NCI-H1417 (cell line): Measurements from ENCODE around the gene MACROD1.
A peak's percentile ranks its signal among the peaks of the same experiment; 100 is the strongest.
"Not testable (repeated sequence)": the region's sequence is repeated elsewhere in the genome, so short reads cannot be mapped to it uniquely, and the experiment has no call there.

ENCODE experiments used
- DNase-seq, 3 experiments: peaks; one replicate each; lab custom pipeline; 2025; lab: John Stamatoyannopoulos, UW

MACROD1 gene

GRCh38 chr11:64185693-64186491 is 20.0 kb upstream of the MACROD1 start, which contains the start of gene STIP1:
Gene STIP1, plus strand, starts transcription at chr11:64186171. Its CDS starts 91 bp downstream, at chr11:64186262.
- peak; percentile 100 for DNase-seq

- peak; percentile 71 to 96 (median 95) for DNase-seq
Observed at GRCh38 chr11:64185175-64185692, 19.3 kb upstream of the MACROD1 start.

- no peak for DNase-seq
Observed at GRCh38 chr11:64183890-64184289, 18.0 kb upstream of the MACROD1 start.

- DNase-seq = peak; percentile 59 to 75 (median 70)
Observed at GRCh38 chr11:64181506-64182411, 15.8 kb upstream of the MACROD1 start.

GRCh38 chr11:64180891-64181290 is 15.0 kb upstream of the MACROD1 start:
- DNase-seq = no peak

- no peak for DNase-seq
Observed at GRCh38 chr11:64178951-64179639, 13.2 kb upstream of the MACROD1 start.

DNA sequence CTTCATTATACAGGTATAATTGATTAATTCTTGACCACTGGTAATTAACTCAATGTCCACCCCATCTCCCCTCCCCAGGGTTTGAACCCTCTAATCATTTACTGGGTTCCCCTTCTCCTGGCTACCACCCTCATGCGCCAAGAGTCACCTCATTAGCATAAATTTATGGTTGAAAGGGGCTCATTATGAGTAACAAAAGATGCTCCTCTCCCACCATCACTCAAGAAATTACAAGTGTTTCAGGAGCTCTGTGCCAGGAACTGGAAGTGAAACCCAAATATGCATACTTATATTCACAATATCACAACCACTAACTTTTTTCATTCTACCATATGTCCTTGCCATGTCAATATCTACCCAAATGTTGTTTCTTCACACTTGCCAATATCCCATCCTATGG is 12.3 kb upstream of the MACROD1 start:
- no peak for DNase-seq

GRCh38 chr11:64176751-64177150 is 10.8 kb upstream of the MACROD1 start:
- DNase-seq = no peak

GRCh38 chr11:64173616-64174355 is 7.9 kb upstream of the MACROD1 start:
- no peak for DNase-seq

DNA sequence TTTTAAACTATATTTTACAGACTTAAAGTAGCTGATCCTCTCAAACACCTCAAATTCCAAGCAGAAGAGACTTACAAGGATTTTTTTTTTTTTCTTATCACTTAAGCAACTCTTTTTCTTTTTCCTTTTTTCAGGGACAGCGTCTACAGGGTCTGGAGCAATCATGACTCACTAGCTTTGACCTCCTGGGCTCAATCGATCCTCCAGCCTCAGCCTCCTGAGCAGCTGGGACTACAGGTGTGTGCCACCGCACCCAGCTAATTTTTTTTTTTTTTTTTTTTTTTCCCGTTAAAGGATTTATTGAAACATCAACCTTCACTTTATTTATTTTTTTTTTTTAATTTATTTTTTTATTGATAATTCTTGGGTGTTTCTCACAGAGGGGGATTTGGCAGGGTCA is 4.5 kb upstream of the MACROD1 start:
- DNase-seq = no peak

DNA sequence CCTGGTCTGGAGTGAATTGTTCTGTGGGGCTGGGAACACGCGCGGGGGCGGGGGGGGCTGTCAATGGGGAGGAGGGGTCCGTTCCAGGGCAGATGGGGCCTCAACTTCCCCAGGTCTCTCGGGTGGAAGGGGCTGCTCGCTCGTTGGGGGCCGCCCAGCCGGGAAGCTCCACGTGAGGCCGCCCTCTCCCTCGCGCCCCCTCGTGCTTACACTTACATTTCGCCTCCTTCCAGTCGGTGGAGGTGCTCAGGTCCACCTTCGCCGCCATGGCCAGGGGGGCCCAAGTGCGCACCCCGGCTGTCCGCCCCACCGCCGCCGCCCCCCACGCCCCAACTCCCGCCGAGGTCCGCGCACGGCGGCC is 452 bp downstream of the MACROD1 start:
- peak in 1 of 3 experiments; percentile 70 for DNase-seq

GRCh38 chr11:64164392-64165312 is 1.3 kb downstream of the MACROD1 start:
- no peak for DNase-seq

DNA sequence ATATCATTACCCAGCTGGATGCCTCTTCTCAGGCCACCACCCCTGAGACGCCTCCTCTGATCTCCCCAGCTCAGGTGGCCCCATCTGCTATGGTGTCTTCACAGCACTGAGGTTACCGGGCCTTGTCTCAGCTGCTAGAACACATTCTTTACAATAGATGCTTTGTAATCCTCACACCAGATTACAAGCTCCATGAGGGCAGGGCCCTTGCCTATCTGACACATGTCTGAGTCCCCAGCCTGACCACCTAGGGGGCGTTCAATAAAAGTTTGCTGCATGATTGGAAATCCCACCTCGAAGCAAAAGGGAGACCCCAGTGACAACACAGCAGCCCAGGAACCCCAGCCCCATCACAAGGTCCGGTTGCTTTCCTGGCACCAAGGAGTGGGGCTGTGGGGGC is 2.0 kb downstream of the MACROD1 start:
- DNase-seq = no peak

GRCh38 chr11:64162769-64163168 is 3.1 kb downstream of the MACROD1 start:
- not testable (repeated sequence) for DNase-seq

DNA sequence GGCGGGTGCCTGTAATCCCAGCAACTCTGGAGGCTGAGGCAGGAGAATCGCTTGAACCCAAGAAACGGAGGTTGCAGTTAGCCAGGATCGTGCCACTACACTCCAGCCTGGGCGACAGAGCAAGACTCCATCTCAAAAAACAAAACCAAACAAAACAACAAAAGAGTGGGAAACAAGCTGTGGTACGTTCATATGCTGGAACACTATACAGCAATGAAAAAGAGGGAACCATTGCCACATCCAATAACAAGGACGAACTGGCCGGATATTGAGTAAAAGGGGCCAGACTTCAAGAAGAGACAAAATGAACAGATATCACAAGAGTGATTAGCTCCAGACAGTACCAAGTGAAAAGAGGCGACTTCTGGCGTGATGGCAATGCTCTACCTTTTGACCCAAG is 4.9 kb downstream of the MACROD1 start:
- no peak for DNase-seq

DNA sequence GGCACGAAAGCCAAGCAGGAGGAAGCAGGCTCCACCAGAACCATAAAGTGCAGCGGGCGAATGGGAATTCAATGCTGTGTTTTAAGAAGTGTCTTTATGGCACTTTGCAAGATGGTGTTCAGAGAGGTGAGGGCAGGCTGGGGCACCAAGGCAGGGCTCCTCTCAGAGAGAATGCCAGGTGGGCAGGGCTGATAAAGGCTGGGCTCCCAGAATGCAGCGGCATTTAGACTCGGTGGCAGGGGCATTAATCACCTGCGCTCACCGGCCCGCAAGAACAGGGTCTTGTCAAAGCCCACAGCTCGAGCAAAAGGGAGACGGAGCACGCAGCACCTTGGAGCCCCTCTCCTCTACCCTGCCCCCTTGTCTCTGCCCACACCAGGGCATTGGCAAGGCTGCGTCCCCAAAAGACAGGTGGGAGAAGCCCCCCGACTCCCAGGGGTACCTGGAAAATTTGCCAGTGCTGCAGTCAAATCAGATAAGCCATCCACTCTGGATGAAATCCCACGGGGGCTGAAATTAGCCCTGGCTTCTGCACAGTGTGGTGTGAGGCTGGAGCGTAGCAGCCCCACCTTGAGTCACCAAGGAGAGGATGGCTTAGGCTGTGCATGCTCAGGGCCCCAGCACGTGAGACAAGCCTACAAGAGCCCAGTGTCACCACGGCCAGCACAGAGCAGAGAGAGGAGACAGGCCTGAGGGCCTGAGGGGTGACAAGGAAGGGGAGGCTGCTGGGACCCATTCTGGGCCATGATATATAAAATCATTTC is 8.1 kb downstream of the MACROD1 start:
- no peak for DNase-seq

- no peak for DNase-seq
Observed at GRCh38 chr11:64156235-64157011, 9.5 kb downstream of the MACROD1 start.

DNA sequence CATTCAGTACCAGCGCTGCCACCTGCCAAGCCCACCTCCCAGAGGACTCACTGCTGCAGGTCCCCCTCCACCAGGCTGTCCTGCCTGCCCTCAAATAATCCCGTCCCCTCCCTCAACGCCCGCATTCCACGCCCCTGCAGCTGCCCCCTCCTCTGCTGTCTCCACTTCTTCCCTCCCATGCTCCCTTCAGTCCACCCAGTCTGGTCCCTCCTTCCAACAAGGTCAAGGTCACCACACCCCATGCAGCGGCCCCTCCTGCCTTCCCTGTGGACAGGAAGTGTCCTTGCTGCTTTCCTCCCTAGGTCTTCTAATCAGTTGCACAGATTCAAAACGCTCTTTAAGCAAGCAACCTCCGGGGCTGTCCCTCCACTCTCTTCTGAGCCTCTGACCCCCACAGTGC is 12.1 kb downstream of the MACROD1 start:
- no peak for DNase-seq
